Activated T-cell treated with anti-CD3 and anti-CD28 coated beads, Interleukin-2, amount 50 U/mL, for 72 hours (primary cell): ENCODE measurements around the gene LHPP. TPM values are rescaled to one million over a fixed set of nuclear protein-coding genes. Genes with fewer than 3 reads are reported as not detected.

Experiments used
- ATAC-seq, 2 donors: fragments of 150-1000 bp; cut with Tn5 transposase; replicated peaks in 1 of 2; 2 replicates each; pipeline ENCODE4 v1.10.0; 2021; ENCODE audit warnings: moderate library complexity in 2 of 2, mild to moderate bottlenecking in 1 of 2
- DNase-seq, 2 donors: peaks; one replicate each; pipeline ENCODE4 v3.0.0; 2021 to 2022; ENCODE audit warnings: mixed read lengths in 1 of 2
- H3K27ac Mint-ChIP-seq: one replicate; pipeline ENCODE4 v1.8.0; 2022; ENCODE audit warnings: mild to moderate bottlenecking, moderate library complexity, mixed read lengths
- H3K27me3 Mint-ChIP-seq: one replicate; pipeline ENCODE4 v1.8.0; 2022; ENCODE audit warnings: low read depth, mixed read lengths
- H3K36me3 Mint-ChIP-seq, 2 donors: one replicate each; pipeline ENCODE4 v1.8.0; 2022; ENCODE audit warnings: mixed read lengths in 2 of 2, mild to moderate bottlenecking in 1 of 2; ENCODE audit not compliant: insufficient read depth in 2 of 2
- H3K4me1 Mint-ChIP-seq: one replicate; pipeline ENCODE4 v1.8.0; 2022; ENCODE audit warnings: low read depth, mixed read lengths
- H3K4me3 Mint-ChIP-seq, 2 donors: one replicate each; pipeline ENCODE4 v1.8.0; 2022; ENCODE audit warnings: mild to moderate bottlenecking in 2 of 2, mixed read lengths in 2 of 2, moderate library complexity in 2 of 2
- H3K9me3 Mint-ChIP-seq, 2 donors: one replicate each; pipeline ENCODE4 v1.8.0; 2022; ENCODE audit warnings: mixed read lengths in 2 of 2
- total RNA-seq, 2 donors: library from RNA; stranded (reverse); gene quantifications; one replicate each; pipeline ENCODE4 v1.2.3, GENCODE V29; 2022

The LHPP gene
- total RNA-seq, 2 donors from 2014 or later = 8.7 to 13.5 TPM

DNA sequence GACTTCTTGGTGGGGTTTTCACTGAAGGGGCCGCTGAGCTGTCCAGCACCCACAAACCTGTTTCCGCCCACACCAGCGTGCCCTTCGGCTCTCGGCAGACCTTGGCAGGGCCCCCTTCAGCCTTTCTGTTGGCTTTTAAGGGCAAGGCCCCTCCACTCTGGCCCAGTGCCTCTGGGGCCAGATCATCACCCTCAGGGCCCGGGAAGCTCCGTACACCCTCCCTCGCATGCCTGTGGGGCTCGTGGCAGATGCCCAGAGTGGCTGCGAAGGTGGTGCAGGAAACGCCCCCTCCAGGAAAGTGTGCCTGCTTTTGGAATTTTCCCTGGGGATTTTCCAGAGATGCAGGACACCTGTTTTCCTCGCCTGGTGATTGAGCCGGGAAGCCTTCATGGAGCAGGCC, 7.0 kb downstream of the LHPP start:
- no peaks in the 10 kb centered on the region for H3K27me3 Mint-ChIP-seq
- DNase-seq = no peak
- H3K27ac Mint-ChIP-seq = no peak overlapping the region
- no peak for ATAC-seq
- H3K4me3 Mint-ChIP-seq = no peak overlapping the region
- H3K36me3 Mint-ChIP-seq = no peaks in the 10 kb centered on the region
- no peaks in the 10 kb centered on the region for H3K9me3 Mint-ChIP-seq
- peaks cover 24% of the 10 kb centered on the region for H3K4me1 Mint-ChIP-seq

DNA sequence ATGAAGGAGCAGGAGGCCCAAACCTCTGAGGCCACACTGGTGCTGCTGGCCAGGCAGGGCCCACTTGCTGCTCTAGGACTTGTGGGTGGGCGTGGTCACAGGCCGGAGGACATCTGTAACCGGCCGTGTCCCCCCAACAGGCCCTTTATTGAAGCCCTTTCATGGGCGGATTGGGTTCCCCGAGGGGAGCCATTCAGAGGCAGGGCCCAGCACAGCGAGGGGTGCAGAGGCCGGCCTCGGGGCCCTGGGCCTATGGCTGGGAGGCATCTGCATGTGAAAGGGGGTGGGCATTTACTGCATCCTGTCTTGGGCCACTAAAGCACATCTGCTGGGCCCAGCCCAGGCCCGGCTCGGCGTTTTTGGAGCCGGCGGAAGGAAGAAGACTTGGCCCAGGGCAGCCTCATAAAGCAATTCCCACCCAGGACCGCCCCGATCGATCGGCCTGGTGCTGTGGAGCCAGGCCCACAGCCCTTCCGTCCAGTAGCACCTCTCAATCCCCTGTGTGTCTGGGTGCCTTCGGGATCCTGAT, 8.4 kb downstream of the LHPP start:
- Mint-ChIP-seq H3K4me3 (no peak overlapping the region), H3K4me1 (peaks cover 15% of the 10 kb centered on the region), H3K27me3 (no peaks in the 10 kb centered on the region), H3K27ac (no peak overlapping the region), H3K36me3 (no peaks in the 10 kb centered on the region), H3K9me3 (no peaks in the 10 kb centered on the region)
- ATAC-seq = peak in 1 of 2 donors; percentile 10
- DNase-seq = no peak

DNA sequence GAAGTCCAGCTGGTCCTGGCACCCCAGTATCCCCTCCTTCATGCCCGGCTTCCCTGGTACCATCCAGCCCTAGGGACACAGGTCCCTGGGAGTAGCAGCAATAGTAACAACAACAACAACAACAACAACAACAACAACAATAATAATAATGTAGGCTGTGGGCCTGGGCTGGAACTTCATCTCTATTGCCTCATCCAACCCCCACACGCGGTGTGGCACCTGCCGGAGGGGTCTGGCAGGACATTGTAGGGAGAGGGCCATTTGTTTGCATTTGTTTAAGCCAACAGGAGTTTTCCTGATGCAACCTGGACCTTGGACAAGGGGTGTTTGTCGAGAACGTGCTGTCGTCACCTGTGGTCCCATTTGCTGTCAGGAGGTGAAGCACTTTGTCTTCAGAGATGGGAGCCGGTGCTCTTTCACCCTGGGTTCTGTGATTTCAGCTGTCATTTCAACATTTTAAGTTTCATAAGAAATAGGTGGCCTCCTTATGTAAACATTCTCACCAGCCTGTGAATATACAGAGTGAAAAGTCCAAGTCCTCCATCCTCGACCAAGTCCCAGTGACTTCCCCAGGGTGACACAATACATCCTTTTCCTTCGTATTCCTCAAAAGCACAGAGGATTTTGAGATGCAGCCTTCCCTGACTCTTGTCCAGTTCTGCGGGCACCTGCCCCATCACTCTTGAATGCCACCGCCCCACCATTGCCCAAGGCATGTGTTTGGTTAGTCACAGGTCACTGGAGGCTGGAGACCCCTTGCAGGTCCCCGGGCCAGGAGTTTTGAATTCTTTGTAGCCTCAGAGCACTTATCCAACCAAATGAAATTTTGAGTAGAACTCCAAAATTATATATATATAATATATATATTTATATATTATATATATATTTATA, 9.2 kb downstream of the LHPP start:
- ATAC-seq (peak; percentile 35 to 40), DNase-seq (no peak)
- no peaks in the 10 kb centered on the region for H3K9me3 Mint-ChIP-seq
- H3K27ac Mint-ChIP-seq = no peak overlapping the region
- no peaks in the 10 kb centered on the region for H3K27me3 Mint-ChIP-seq
- no peak overlapping the region for H3K4me3 Mint-ChIP-seq
- H3K4me1 Mint-ChIP-seq = peaks cover 8% of the 10 kb centered on the region
- no peaks in the 10 kb centered on the region for H3K36me3 Mint-ChIP-seq

DNA sequence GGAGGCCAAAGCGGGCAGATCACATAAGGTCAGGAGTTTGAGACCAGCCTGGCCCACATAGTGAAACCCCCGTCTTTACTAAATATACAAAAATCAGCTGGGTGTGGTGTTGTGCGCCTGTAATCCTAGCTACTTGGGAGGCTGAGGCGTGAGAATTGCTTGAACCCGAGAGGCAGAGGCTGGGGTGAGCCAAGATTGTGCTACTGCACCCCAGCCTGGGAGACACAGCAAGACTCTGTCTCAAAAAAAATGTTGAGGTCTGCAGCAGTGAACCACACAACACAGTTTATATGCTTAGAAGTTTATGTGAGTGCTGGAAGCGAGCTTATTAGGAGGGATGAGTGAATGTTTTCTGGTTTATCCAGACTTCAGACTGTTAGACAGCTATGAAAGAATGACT, 10.4 kb downstream of the LHPP start:
- no peaks in the 10 kb centered on the region for H3K9me3 Mint-ChIP-seq
- no peak for DNase-seq
- no peaks in the 10 kb centered on the region for H3K27me3 Mint-ChIP-seq
- H3K4me3 Mint-ChIP-seq = no peak overlapping the region
- H3K4me1 Mint-ChIP-seq = peaks cover 5% of the 10 kb centered on the region
- no peak overlapping the region for H3K27ac Mint-ChIP-seq
- no peaks in the 10 kb centered on the region for H3K36me3 Mint-ChIP-seq
- peak; percentile 37 to 58 for ATAC-seq

DNA sequence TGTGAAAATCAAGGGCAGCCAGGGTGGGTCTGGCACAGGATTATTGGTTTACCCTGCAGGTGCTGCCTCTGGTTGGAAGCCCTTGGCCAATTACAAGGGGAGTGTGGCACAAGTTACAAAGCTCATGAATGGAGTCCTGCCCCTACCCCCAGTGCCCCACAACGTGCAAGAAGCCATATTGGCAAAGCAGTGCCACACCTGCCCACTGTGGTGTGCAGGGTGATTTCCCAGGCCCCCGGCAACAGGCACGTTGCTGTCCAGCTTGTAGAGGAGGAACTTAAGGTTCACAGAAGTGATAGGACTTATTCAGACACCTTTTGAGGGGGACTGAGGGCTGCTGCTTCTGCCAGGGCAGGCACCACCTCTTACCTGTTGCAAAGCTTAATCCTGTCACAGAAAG, 11.4 kb downstream of the LHPP start:
- ATAC-seq = no peak
- Mint-ChIP-seq H3K27me3 (no peaks in the 10 kb centered on the region), H3K27ac (no peak overlapping the region)

DNA sequence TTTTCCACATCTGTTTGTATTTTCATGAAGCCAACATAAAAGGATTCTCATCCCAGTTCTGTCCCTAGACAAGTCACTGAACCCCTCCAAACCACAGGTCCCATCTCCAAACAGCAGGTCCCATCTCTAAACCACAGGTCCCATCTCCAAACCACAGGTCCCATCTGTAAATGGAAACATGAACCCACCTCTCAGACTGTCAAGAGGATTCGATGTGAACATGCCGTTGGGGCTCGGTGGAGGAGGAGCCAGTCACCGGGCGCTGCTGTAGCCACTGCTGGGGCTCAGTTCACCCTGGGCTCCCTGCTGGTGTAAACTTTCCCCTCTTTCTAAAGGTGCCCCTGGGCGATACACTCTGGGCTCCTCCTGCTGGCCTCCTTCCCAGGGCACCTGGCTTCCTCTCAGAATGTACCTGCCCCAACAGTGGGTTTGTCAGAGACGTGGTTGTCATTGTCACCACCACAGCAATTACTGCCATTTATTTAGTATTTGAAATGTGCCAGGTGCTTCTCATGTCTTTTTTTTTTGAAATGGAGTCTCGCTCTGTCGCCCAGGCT, 13.0 kb downstream of the LHPP start:
- Mint-ChIP-seq H3K4me3 (no peak overlapping the region), H3K4me1 (peaks cover 5% of the 10 kb centered on the region), H3K27me3 (no peaks in the 10 kb centered on the region), H3K27ac (no peak overlapping the region), H3K9me3 (no peaks in the 10 kb centered on the region), H3K36me3 (no peaks in the 10 kb centered on the region)
- DNase-seq = no peak
- no peak for ATAC-seq

More for the DNA sequence above, 11.4 kb downstream of the LHPP start:
- DNase-seq = no peak
- Mint-ChIP-seq H3K4me1 (peaks cover 5% of the 10 kb centered on the region), H3K36me3 (no peaks in the 10 kb centered on the region), H3K9me3 (no peaks in the 10 kb centered on the region), H3K4me3 (no peak overlapping the region)

DNA sequence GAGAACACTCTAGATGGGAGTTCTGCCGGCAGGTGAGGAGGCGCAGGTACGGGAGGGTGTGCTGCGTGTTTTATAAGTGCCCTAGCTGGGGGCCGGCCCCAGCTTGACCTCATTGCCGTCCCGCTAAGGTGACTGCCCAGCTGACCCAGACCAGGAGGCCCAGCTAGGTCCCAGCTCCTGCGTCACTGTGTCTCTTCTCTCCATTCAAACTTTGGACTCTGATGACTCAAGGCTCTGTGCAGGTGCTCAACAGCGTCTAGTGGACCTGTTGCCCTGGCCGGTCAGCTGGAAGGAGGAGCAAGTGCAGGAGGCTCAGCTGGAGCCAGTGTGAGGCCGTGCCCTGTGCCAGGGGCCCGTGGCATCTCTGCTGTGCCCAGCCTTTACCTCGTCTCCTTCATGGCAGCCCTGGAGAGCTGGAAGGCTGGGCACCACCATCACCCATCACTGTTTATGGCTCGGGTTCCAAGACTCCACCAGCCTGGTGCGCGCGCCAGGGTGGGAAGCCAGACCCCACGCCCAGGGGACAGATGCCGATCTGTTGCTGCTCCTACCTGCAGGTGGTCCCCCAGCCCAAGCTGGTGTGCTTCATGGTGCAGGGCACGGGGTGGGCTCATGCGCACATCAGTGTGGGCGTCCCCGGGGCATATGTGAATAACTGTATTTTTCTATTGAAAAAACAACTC, 14.6 kb downstream of the LHPP start:
- no peak for ATAC-seq
- H3K9me3 Mint-ChIP-seq = no peaks in the 10 kb centered on the region

DNA sequence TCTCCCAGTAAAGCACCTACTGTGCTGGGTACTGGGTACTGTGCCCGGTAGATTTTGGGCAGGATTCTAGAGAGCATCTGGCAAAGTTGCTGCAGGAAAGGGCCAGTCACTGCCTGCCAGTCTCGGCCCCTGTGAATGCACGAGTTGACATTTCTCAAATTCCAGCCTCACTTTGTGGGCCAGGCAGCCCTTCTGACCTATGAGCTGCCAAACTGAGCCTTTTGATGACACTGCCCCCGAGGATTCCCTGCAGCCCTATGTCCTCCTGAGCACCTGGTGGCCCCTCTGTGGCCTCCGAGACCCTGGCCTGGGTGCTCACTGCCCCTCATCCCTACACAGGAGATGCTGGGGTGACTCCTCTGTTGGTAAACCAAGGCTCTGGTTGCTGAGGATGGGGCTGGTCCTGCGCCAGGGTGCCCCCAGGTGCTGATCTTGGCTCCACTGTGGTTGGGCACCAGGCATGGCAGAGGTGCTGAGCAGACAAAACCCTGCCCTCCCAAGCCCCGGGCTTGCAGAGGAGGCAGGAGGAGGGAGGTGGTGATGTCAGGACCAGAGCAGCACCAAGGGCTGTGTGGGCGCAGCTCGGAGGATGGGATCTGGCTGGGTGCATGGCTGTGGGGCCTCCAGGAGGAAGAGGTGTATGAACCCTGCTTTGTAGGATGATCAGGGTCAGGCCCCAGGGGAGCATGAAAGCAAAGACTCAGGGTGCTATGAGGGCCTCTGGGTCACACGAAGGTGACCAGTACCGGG, 16.2 kb downstream of the LHPP start:
- Mint-ChIP-seq H3K4me3 (no peak overlapping the region), H3K36me3 (no peaks in the 10 kb centered on the region), H3K4me1 (no peaks in the 10 kb centered on the region), H3K27me3 (no peaks in the 10 kb centered on the region), H3K27ac (no peak overlapping the region), H3K9me3 (no peaks in the 10 kb centered on the region)
- ATAC-seq (no peak), DNase-seq (no peak)

More for the DNA sequence above, 14.6 kb downstream of the LHPP start:
- Mint-ChIP-seq H3K27ac (no peak overlapping the region), H3K4me1 (peaks cover 5% of the 10 kb centered on the region), H3K27me3 (no peaks in the 10 kb centered on the region), H3K36me3 (no peaks in the 10 kb centered on the region), H3K4me3 (no peak overlapping the region)
- no peak for DNase-seq

DNA sequence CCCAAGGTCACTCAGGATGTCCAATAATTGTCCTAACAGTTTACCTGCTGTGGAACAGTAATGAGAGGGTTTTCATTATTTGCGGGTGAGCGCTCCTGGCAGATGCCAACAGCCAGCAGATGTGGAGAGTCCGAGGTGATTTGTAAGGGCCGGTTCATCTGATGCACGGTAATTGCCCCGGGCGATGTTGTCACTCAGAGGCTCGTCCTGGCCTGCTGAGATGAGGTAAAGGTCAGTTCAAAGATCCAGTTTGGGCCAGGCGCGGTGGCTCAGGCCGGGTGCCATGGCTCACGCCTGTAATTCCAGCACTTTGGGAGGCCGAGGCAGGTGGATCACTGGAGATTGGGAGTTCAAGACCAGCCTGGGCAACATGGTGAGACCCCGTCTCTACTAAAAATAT, 16.9 kb downstream of the LHPP start:
- no peak overlapping the region for H3K27ac Mint-ChIP-seq

DNA sequence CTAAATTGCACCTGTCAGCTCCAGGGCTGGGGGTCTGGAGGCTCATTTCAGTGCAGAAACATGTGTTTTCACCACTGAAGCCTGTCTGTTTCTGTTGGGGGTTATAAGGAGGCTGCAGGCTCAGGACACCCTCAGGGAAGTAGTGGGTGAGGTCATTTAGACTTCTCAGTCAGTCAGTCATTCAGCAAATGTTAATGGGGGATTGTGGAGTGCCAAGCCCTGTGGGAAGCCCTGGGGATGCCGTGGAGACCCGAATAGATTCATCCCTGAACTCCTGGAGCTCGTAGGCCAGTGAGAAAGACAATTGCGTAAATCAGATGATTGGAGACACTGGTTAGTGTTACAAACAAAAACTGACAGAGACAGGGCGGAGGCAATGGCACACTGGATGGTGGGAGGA, 19.2 kb downstream of the LHPP start:
- Mint-ChIP-seq H3K36me3 (no peaks in the 10 kb centered on the region), H3K27me3 (no peaks in the 10 kb centered on the region), H3K4me3 (no peak overlapping the region), H3K27ac (no peak overlapping the region), H3K4me1 (no peaks in the 10 kb centered on the region), H3K9me3 (no peaks in the 10 kb centered on the region)
- no peak for ATAC-seq
- no peak for DNase-seq

More for the DNA sequence above, 16.9 kb downstream of the LHPP start:
- DNase-seq = no peak
- H3K4me1 Mint-ChIP-seq = no peaks in the 10 kb centered on the region
- no peaks in the 10 kb centered on the region for H3K9me3 Mint-ChIP-seq
- no peaks in the 10 kb centered on the region for H3K27me3 Mint-ChIP-seq
- no peaks in the 10 kb centered on the region for H3K36me3 Mint-ChIP-seq
- no peak for ATAC-seq
- H3K4me3 Mint-ChIP-seq = no peak overlapping the region

DNA sequence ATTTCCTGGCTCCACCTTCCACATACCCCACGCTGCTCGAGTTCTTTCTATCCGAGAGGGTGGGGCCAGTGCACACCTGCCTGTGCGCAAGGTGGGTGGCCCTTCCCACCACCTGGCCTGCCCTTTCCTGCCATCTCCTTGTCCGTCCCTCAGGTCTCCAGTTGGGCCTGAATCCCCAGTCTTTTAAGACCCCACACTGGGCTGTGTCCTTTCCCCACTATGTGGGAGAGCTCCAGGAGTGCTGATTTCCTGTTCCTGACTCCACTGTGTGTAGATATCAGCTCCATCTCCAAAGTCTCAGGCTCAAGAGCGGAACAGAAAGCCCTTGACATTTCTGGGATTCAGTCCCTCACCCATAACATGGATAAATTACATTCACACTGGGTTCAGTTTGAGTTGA, 20.1 kb downstream of the LHPP start:
- no peaks in the 10 kb centered on the region for H3K9me3 Mint-ChIP-seq

DNA sequence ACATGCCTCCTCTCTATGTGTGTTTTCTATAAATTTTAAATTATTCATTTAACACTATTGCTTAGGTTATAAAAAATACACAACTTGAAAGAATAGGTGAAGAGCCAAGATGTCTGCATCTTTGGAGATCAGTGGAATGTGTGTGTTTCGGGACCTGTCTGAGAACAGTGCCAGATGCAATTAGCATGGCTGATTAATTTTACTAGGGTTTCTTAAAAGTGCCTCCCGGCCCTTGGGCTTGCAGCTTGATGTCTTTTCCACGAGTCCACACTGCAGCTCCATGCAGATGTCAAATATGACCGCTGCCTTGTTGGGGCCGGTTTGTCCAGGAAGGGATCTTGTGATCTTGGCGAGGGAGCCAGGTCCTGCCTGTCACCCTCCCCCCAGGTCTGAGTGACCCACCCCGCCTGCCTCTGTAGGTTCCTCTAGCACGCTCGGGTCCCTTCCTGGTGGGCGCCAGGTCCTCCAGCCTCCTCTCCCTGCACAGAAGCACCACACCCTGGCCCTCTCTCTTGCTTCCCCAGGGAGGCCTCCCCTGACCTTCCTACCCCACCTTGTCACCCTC, 20.7 kb downstream of the LHPP start:
- peaks cover 0 to 2% of the 10 kb centered on the region in 2 donors for H3K9me3 Mint-ChIP-seq
- H3K36me3 Mint-ChIP-seq = peaks cover 0 to 2% of the 10 kb centered on the region in 2 donors
- H3K4me3 Mint-ChIP-seq = no peak overlapping the region
- no peak for ATAC-seq
- H3K27ac Mint-ChIP-seq = no peak overlapping the region
- no peak for DNase-seq
- no peaks in the 10 kb centered on the region for H3K27me3 Mint-ChIP-seq
- no peaks in the 10 kb centered on the region for H3K4me1 Mint-ChIP-seq

More for the DNA sequence above, 20.1 kb downstream of the LHPP start:
- H3K4me3 Mint-ChIP-seq = no peak overlapping the region
- H3K27me3 Mint-ChIP-seq = no peaks in the 10 kb centered on the region
- no peaks in the 10 kb centered on the region for H3K36me3 Mint-ChIP-seq
- no peak for ATAC-seq
- no peaks in the 10 kb centered on the region for H3K4me1 Mint-ChIP-seq
- no peak overlapping the region for H3K27ac Mint-ChIP-seq
- no peak for DNase-seq
